Lung (tissue), 12 donors: Measurements from ENCODE around the gene SLC43A3. TPM values are rescaled to one million over a fixed set of nuclear protein-coding genes. Genes with fewer than 3 reads are reported as not detected.

ENCODE experiments used
- ATAC-seq: fragments of 200-7000 bp; cut with Tn5 transposase; one replicate; pipeline ENCODE4 v1.9.1; 2020; ENCODE audit warnings: moderate number of reproducible peaks; ENCODE audit not compliant: insufficient read depth, low FRiP score
- DNase-seq, 3 donors: peaks; one replicate each; pipeline ENCODE4 v3.0.0-alpha.2; 2013 to 2017
- H3K27ac ChIP-seq, 2 donors: one replicate each; pipeline ENCODE4 v1.5.1; 2013; ENCODE audit warnings: mild to moderate bottlenecking in 2 of 2, moderate library complexity in 2 of 2, control low read depth in 1 of 2, inconsistent platforms in 1 of 2, low read depth in 1 of 2, low read length in 1 of 2
- H3K27me3 ChIP-seq, 3 donors: one replicate each; pipeline ENCODE4 v1.5.1; 2013; ENCODE audit warnings: low read length in 2 of 3; ENCODE audit not compliant: control insufficient read depth in 3 of 3, insufficient read depth in 3 of 3
- H3K36me3 ChIP-seq, 4 donors: one replicate each; pipeline ENCODE4 v1.5.1; 2013; ENCODE audit warnings: low read length in 4 of 4, mild to moderate bottlenecking in 1 of 4, moderate library complexity in 1 of 4; ENCODE audit not compliant: control insufficient read depth in 4 of 4, insufficient read depth in 4 of 4
- H3K4me1 ChIP-seq, 5 donors: one replicate each; pipeline ENCODE4 v1.5.1; 2013; ENCODE audit warnings: low read length in 5 of 5, mild to moderate bottlenecking in 2 of 5, moderate library complexity in 1 of 5; ENCODE audit not compliant: control insufficient read depth in 5 of 5, insufficient read depth in 5 of 5
- H3K4me3 ChIP-seq: one replicate; pipeline ENCODE4 v1.5.1; 2013; ENCODE audit warnings: mild to moderate bottlenecking, control low read depth, moderate library complexity
- H3K9ac ChIP-seq, 2 donors: one replicate each; pipeline ENCODE4 v1.5.1; 2013; ENCODE audit warnings: low read length in 2 of 2, control low read depth in 1 of 2; ENCODE audit not compliant: insufficient read depth in 1 of 2
- H3K9me3 ChIP-seq, 4 donors: one replicate each; pipeline ENCODE4 v1.5.1; 2013; ENCODE audit warnings: low read length in 3 of 4, mild to moderate bottlenecking in 1 of 4, moderate library complexity in 1 of 4; ENCODE audit not compliant: control insufficient read depth in 4 of 4, insufficient read depth in 3 of 4
- CTCF ChIP-seq: IDR thresholded peaks from 2 replicates; pipeline ENCODE4 v1.5.1; 2012; ENCODE audit warnings: mild to moderate bottlenecking; ENCODE audit errors: control extremely low read depth, extremely low read depth
- WGBS, 2 donors: extraction: QIAGEN DNeasy Blood & Tissue Kit; methylation state at CpG; one replicate each; pipeline ENCODE4 v1.1.7; 2013; 5-methylcytosine and 5-hydroxymethylcytosine counted together
- polyA plus RNA-seq, 2 donors: library from polyadenylated mRNA; stranded (reverse); fragments of 200-250 nt; gene quantifications; one replicate each; pipeline ENCODE4 v1.2.1, GENCODE V29; 2013
- total RNA-seq, 2 donors: library from RNA; depleted of rRNA in 1 of 2; stranded (reverse); fragments of >200 nt in 1 of 2; gene quantifications; one replicate each; pipeline ENCODE4 v1.2.1, GENCODE V29; 2014 to 2021
- donor health status: control.
- donor health status: control.
- donor health status: Bipolar disorder and iron deficiency.
- donor health status: healthy.
- donor health status: DM: yes; HTN: yes; CAD: no.

The SLC43A3 gene
- total and polyA plus RNA-seq, 4 donors, result 23.3 to 155 (median 105) TPM

- ATAC-seq (no peak), DNase-seq (no peak)
- Histone ChIP-seq H3K4me1 (no peaks in the 10 kb centered on the region), H3K9ac (no peak overlapping the region), H3K27me3 (no peaks in the 10 kb centered on the region), H3K36me3 (no peaks in the 10 kb centered on the region), H3K27ac (no peak overlapping the region), H3K4me3 (no peak overlapping the region), H3K9me3 (peaks cover 0 to 5% (median 0%) of the 10 kb centered on the region in 4 donors)
- WGBS, 2 donors, result 90 to 91% methylated on average over 5 of the region's 5 CpGs
- TF ChIP-seq CTCF, result no peak
Measured at GRCh38 chr11:57359396-57359795, 67.5 kb downstream of the SLC43A3 start.

- no peak for DNase-seq
- no peak overlapping the region for H3K27ac ChIP-seq
- WGBS, 2 donors, result 73 to 81% methylated on average over 9 of the region's 9 CpGs
- H3K27me3 ChIP-seq, result no peaks in the 10 kb centered on the region
- no peak for ATAC-seq
- no peaks in the 10 kb centered on the region for H3K4me1 ChIP-seq
- no peak for TF ChIP-seq CTCF
- H3K9me3 ChIP-seq, result peaks cover 0 to 5% (median 0%) of the 10 kb centered on the region in 4 donors
- H3K36me3 ChIP-seq, result no peaks in the 10 kb centered on the region
- H3K4me3 ChIP-seq, result no peak overlapping the region
- no peak overlapping the region for H3K9ac ChIP-seq
Measured at GRCh38 chr11:57358991-57359390, 67.9 kb downstream of the SLC43A3 start.

DNA sequence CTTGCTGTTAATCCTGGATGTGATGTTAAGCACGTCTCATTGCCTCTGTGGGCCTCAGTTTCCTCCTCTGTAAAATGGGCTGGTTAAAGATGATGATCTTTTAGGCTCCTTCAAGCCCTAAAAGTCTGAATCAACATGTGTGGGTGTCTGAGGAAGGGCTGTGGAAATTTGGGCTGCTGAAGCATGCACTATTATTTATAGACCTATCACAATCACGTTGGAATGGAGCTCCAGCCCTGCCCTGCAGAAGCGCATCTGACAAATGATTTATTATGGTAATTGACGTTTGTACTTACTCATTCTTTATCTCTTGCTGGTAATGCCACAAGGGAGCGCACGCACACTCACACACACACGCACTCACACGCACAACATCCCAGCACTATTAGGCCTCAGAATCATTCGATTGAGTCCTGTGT lies 68.4 kb downstream of the SLC43A3 start:
- no peak for TF ChIP-seq CTCF
- no peak for ATAC-seq
- Histone ChIP-seq H3K4me3 (no peak overlapping the region), H3K9ac (no peak overlapping the region), H3K27me3 (no peaks in the 10 kb centered on the region), H3K36me3 (no peaks in the 10 kb centered on the region), H3K27ac (no peak overlapping the region), H3K4me1 (no peaks in the 10 kb centered on the region), H3K9me3 (peaks cover 0 to 5% (median 0%) of the 10 kb centered on the region in 4 donors)
- WGBS, 2 donors, result 73 to 75% methylated on average over 9 of the region's 9 CpGs
- no peak for DNase-seq

DNA sequence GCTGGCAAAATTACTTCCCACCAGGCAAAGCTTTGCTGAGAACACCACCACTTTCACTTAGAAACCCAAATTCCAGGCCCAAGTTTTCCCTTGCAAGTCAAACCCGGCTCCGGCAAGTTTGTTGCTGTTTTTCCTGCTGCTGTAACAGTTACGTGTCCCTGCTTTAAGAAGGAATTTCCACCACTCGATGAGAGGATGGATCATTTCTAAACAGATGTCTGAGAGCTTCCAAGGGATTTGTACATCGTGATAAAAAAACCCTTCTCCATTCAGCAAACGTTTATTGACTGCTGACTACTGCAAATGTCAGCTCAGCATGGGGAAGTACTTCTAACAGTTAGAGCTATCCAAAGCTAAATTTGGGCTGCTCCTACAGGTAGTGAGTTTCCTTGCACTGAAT lies 69.1 kb downstream of the SLC43A3 start:
- H3K4me3 ChIP-seq, result no peak overlapping the region
- no peak for TF ChIP-seq CTCF
- H3K4me1 ChIP-seq, result no peaks in the 10 kb centered on the region
- H3K9ac ChIP-seq, result peak overlapping the region in 1 of 2 donors; percentile 36
- H3K27ac ChIP-seq, result no peak overlapping the region
- ATAC-seq (no peak), DNase-seq (peak in 2 of 3 donors; percentile 32 to 54)
- WGBS, 2 donors, result 36 to 45% methylated on average over 6 of the region's 6 CpGs
- H3K27me3 ChIP-seq, result no peaks in the 10 kb centered on the region
- H3K36me3 ChIP-seq, result no peaks in the 10 kb centered on the region
- peaks cover 0 to 2% (median 0%) of the 10 kb centered on the region in 4 donors for H3K9me3 ChIP-seq
